Stimulated activated CD4-positive, alpha-beta T cell treated with anti-CD3 and anti-CD28 coated beads, Interleukin-4, amount 100 ng/mL, for 24 hours (primary cell): ENCODE data around the gene ADAMTS2.

Source experiments
- DNase-seq: peaks from one replicate; pipeline ENCODE4 v3.0.0-alpha.2; 2020

The ADAMTS2 gene

DNA sequence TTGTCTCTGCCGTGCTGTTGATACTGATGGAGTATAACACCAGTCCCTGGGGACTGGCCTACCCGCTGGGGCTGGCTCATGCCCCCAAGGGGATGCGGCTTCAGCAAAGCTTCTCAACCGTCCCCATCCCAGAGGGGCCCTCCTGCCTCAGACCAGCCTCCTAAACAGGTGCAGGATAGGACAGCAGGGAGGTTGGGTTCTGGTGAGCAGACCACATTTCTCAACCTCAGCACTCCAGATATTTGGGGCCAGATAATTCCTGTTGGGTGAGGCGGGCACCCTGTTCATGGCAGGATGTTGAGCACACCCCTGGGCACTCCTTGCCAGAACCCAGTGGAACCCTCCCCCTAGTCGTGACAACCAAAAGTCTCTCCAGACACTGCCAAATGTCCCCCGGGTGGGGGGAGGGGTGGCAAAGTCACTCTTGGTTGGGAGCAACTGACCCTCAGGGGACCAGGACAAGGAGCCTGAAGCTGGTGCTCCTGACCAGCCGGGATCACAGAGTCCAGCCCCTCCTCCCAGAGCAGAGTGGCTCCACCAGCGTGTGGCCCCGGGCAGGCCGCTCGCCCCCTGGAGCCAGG lies 177.3 kb downstream of the ADAMTS2 start:
- DNase-seq, result no peak

DNA sequence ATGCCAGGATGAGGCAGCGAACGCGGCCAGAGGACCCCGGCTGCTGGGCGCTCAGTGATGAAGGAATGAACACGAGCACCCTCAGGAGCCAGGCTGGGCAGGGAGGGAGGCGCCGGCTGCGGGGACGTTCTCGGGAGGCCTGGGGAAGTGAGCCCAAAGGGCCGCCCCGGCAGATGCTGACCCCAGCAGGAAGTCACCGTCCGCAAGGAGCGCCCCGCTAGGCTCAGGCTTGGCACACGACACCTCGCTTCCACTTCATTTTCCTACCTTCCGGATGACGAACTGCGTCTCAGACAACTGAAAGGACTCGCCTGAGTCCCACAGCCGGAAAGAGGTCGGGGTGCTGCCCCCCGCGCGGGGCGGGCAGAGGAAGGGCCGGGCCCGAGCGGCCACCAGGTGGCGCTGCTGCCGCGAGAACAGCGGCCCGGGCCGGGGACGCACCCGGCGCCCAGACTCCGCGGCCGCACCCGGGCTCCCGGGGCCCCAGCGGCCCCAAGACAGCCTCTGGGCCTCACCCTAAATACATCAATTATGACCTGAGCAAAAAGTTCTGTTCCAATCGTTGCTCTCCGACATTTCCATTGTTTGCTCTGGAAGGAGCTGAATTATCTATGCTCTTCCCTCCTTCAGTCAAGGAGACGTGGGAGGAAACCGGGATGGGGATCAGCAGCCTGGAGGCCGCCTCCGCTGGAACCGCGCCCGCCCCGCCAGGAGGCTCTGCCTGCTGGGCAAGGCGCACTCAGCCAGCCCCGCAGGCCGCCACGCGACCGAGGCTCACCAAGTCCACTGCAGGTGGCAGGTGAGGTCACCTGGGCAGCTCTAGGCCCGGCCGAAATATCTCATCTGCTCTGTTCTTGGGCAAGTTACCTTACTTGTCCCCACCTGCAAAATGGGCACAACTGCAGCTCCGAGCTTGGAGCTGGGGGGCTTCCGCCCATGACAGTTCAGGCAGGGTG lies 178.1 kb downstream of the ADAMTS2 start:
- DNase-seq, result peak; percentile 59

DNA sequence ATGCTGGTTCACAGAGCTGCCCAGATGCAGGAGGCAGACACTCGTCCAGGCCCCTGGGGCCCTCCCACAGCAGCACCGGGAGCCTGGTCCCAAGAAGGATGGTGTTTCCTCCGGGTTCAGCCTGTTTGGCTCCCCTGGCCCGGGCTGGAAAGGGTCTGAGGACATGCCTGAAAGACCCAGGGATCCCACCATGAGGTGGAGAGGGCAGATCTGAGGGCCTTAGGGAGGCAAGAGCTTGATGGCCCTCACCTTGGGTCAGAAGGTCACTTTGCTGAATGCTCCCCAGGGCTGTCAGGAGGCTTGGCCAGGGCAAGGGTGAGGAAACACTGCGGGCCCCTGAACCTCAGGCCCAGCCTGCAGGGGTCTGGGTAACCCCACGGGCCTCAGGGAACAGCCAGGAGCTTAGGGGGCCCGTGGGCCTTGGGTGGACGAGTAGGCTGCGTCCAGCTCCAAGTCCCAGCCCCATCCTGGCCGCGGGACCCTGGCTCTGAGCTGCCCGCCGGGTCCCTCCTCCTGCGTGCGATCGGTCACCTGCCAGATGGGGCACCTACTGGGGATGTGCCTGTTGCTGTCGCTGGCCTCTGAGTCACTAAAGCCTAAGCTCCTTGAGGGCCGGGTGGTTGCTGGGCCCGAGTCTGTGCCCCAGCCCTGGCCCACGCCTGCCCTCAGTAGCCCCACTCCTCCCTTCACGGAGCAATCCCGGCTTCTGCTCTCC lies 178.9 kb downstream of the ADAMTS2 start:
- no peak for DNase-seq

DNA sequence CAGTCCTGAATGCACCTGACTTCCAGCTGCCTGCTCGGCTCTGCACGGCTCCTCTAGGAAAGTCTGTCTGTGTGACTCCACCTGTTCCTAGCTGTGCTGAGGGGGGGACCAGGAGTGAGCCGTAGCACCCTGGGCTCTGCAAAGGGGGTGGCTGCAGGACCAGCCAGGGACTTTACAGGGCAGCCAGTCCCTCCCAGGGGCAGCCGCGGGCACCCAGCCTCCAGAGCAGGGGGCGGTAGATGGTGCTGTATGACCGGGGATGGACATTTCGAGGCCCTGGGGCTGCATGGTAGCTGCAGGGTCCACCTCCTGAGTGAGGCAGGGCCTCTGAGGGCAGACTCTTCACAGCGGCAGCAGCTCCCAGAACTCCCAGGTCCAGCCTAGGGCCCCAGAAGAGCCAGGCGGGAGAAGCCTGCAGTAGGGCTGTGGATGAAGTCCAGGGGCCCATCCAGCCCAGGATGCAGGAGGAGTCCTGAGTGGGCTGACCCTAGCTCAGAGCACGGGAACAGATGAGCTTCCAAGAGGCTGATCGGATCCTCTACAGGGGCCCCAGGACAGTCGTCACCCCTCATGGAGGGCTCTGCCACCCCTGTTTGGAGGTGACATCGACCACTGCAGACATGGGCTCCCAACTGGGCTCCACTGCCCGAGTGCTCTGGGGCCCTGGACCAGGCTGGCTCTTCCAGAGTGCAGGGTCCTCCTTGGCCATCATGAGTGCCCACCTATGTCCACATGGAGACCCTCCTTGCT lies 179.7 kb downstream of the ADAMTS2 start:
- DNase-seq, result no peak

DNA sequence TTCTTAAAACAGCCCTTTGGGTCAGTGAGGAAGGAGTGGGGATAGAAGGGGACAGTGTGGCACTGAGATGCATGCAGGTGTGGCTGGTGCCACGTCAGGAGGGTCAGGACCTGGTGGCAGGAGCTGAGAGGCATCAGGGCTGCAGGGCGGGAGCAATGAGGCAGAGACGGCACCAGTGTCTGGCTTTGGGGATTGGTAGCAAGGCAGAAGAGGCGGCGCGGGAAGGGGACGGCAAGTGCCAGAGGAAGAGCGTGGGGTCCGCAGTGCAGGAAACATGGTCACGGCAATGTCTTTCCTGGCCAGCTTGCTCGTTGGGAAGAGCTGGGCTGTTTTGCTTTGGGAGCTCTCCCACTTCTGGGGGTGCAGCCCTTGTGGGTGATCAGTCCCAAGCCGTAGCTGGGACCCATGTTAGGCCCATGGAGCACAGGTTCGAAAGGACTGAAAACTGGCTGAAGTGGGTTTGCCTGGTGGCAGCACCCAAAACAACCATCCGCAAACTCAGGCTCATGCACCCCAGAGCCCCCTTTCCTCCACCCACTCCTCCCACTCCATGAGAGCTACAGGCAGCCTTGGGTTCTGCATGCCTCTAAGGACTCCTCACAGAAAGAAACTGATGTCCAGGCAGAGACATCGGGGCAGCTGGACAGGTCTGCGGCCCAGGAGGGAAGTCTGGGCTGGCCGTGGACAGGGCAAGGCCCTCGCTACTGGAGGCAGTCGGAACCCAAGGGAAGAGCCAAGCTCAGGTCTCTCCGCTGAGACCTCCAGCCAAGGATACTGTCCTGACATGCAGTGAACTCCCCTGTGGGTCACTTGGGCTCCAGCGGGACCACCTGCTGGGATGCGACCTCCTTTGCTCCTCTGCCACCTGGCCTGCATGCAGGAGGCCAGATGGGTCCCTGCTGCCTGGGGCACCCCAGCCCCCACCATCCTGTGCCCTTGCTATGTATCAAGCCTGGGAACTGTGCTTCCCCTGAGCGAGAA lies 180.6 kb downstream of the ADAMTS2 start:
- no peak for DNase-seq

DNA sequence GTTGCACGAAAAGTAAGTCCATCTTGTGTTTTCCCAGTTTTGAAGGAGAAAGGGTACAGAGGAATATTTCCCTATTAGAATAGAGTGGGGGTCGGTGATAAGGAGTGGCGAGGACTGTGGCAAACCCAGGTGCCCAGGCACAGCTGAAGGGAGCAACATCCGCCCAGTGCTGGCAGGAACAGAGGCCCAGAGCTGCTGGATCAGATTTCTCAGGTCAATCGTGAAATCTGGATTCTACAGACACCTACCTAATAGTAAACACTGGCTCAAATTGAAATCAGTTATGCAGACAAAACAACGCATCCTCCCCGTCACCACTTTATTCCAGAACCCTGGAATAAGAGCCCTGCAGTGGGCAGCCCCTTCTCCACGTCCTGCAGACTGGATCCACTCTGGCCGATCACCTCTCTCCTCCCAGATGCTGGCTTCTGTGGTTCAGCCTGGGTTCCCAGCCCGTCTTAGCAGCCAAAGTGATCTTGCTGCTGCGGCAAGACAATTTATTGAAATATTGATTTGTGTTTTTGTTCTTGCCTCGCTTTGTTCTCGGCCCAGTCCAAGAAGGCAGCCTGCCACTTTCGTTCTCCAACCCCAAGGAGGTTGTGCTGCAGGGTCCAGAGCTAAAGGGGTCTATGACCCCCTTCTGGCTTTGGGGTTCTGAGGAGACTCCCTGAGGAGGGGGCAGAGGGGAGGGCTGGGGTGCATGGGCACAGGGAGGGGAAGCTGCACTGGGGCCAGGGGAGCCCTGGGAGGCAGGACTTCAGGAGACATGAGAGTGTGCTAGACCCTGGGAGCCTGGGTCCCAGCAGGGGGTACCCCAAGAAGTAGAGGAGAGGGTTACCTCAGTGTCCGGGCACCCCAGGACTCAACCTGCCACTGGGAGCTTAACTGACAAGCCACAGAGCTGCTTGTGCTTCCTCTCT lies 181.8 kb downstream of the ADAMTS2 start:
- no peak for DNase-seq

DNA sequence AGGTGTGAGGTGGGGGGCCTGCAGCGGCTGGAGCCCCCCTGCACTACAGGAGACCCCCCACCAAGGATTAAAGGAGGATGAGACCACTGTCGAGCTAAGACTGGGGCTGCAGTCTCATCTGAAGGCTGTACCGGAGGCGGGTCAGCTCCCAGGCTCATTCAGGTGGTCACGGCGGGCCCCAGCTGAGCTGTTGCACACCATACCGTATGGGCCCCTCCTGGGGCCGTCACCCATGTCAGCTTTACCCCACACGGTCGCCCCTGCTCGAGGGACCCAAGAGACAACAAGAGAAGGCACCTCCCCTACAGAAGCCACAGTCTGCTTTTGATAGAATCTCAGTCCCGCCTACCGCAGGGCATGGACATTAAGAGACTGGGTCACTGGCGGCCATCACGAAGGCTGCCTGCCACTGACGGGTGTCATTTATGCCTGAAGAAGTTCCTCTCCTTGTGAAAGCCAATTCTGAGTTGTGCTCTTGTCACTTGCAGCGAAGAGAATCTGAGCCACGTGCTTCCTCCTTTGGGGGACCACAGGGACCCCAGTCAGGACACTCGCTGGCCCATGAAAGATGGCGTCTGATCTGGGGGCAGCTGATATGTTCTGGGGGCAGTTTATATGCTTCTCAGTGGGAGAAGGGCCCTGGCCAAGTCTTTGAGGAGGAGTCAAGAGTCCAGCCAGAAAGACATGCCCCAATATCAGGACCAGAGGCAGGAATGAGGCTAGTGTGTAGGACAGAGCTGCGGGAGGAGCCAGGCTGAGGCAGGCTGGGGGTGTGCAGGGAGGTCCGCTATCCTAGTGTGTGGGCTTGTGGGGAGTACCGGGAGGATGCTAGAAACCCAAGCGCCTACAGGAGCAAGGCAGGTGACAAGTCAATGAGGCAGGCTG lies 182.7 kb downstream of the ADAMTS2 start:
- no peak for DNase-seq

DNA sequence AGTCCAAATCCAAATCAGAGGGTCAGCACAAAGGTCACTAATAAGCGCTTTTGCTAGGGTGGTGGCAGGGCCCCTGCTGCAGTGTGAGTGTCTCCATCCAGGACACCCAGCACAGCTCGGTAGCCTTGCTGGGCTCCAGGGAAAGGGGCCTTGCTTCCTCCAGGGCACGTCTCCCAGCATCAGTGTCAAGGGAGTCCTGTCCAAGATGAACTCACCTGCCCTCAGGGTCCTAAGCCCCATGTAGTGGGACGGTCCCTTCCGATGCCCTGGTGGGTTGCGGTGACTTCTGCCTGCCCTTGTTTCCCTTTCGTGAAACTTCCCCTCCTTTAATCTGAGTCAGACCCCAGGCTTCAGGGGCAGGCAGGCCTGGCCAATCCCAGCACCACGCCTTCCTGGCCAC lies 183.4 kb downstream of the ADAMTS2 start:
- DNase-seq, result no peak

DNA sequence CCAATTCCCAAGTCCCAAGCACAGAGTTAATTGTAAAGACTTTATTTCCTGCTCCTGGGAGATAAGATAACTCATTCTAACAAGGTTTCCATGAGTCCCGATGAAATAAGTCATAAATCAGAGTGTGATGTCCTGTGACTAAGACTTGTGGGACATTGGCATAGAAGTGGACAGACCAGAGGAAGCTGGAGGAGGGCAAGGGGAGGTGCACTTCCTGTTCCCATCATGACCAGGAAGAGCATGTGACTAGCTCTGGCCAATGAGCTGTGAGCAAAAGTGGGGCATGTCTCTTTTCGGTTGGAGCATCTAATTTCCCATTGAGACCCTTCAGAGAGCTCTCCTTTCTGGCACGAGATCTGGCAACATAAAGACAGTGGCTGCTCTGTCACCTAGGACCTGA lies 184.7 kb downstream of the ADAMTS2 start:
- no peak for DNase-seq

DNA sequence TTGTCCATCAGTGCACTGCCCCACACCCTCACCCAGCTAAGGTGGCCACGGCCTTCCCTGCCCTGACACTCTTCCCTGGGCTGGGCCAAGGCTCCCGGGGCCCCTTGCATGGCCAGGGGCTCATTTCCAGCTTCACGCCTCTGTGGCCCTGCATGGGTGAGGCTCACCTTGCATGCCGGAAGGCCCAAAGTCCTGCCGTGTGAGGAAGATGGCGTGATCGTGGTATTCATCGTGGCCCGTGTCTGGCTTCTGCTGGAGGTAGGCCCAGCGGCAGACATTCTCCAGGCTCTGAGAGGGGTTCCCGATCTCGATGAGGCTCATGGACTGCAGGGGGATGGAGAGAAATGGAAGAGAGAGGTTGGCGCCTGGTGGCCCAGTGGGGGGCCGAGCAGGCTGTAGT lies 186.7 kb downstream of the ADAMTS2 start:
- DNase-seq, result no peak

DNA sequence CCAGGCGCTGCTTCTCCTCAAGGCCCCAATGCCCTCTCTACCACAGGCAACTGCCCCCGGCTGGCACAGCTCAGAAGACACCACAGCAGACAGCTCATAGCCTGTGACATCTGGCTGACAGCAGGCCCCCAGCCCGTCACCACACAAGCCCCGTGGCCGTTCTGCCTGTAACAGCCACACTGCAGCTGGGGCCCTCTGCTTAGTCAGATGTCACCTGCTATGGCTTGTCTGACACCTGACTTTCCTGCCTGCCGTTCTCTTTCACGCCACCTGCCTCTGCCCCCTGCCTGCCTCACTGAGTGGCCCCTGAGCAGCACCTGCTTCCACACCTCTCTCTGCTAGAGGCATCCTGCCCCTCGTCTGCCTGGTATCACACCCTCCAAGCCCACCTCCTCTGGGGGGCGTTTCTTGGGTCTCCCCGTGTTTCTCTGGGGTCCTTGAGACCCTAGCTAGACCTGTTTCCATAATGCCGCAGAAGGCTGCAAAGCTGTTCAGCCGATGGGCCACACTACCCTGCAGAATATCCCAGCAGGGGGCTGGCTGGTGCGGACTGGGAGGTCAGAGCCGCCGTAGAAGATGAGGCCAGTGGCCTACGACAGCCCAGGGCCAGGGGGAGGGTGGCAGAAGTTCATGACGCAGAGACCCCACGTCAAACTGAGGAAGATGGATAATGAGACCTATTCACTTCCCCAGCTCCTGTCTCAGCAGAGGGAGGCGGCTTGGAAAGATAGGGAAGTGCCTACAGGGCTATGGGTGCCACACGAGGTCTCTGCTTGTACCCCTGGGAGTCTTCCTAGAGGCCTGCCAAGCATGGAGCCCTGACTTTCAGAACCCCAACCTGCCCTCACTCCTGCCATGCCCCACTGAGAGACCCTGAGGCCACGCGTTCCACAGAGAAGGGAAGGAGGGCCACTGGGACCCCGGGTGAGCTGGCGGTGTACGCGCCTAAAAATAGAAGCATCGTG lies 190.0 kb downstream of the ADAMTS2 start:
- DNase-seq, result no peak

DNA sequence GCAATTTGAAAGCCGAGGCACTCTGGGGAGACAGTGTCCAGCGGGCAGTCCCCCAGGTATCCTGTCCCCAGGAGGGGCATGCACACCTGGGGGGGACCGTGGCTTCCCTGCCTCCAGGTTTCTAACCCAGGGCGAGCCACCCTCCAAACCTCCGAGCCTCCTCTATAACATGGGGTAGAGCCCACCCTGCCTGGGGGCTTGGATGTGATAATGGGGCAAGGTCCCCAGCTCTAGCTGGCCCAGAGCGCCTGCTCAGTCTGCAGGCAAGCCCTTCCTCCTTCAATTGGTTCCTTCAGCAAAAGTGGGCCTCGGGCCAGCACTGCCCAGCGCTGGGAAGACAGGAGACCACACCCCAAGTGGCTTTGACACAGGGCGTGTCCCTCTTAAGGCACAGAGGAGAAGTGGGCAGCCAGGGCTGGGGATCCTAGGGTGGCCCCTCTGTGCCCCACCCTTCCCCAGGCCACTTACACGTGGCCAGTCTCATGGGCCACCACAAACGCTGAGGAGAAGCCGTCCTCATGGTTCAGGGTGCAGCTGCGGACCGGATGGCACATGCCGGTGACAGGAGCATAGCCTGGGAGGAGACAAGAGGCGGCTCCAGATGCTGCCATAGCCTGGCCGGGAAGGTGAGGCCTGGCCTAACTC lies 190.8 kb downstream of the ADAMTS2 start:
- DNase-seq, result no peak

DNA sequence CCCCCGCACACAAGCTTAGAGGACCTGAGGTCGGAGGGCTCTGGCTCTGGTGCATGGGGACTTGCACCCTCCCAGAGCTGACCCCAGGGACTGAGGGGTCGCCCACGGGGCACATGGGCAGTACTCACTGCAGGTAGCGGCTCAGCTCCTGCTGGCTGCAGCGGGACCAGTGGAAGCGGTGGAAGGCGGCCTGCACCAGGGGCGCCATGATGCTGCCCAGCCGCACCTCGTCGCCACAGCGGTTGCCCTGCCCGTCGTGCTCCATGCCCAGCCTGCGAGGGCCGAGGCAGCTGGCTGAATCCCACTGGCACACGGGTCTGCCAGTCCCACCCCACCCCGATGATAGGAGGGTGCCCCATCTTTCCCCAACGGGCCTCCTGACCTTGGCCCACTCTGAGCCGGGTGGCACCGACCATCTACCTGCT lies 191.3 kb downstream of the ADAMTS2 start:
- no peak for DNase-seq

DNA sequence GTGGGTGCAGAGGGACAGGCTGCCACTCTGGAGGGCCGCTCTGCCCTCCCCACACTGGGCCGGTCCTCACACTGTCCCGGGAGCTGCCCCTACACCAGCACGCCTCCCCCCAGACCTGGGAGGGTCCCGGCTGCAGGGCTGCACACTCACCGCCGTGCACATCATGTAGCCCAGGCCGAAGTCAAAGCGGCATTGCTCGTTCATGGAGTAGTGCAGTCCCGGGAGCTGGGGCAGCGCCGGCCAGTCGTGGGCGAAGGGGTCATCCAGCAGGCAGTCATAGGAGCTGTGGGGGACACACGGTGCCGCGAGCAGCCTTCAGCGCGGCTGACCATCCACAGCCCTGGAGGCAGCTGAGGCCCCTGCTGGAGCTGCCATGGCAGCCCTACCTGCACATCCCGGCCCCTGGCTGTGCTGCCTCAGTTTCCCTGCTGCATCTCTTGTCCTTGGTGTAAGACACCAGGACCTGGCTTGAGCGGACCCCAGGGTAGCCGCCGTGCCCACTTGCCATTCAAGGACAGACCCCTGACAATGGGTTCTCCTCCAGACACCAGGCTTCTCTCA lies 191.8 kb downstream of the ADAMTS2 start:
- DNase-seq, result no peak

DNA sequence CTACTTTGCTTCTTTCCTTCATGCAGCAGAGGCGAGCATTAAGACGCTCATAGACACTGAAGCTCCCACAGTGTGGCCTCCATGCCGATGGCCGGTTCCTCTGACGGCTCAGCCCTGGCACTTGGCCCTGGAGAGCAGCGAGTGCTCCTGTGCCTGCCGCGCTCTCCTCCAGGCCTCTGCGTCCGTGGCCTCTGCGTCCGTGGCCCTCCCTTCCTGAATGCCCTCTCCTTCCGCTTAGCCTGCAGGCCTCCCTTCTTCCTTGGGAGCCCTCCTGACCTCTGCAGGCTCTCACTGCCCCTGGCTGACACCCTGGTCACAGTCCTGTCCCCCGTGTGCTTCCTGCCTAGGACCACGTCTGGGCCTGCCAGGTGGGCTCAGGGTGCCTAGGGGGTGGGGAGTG lies 192.3 kb downstream of the ADAMTS2 start:
- no peak for DNase-seq

DNA sequence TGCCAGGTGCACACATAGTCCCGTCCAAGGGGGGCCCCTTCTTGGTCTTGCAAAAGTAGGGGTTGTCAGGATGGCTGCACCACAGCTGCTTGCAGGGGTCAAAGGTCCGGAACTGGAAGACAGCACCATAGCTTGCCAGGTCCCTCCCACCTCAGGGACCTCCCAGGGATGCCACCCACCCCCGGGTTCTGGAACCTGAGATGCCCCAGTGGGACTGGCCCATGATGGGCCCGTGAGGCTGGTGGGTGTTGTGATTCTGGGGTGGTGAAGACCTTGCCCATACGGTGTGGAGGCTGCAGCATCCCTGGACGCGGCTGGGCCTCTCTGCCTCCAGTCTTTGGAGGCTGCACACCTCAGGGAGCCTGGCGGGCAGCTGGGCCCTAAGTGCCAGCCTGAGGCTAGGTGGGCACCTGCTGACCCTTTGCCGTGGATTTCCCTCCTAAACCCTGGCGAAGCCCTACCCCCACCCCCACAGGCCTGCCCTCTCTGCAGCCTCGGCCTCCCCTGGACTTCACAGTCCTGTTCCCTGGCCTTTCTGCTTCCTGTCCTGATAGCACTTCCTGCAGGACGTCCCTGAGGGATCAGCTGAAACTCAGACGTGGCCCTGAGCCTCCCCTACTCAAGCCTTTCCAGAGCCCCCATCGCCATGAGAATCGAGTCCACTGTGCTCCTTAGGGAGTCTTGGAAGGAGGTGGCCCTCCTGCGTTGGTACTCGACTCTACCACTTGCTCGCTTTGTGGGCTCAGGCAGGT lies 192.9 kb downstream of the ADAMTS2 start:
- no peak for DNase-seq
